Neutrophil (primary cell): ENCODE measurements around the gene KAT5.

ENCODE experiments used
- H3K27ac ChIP-seq: fragments of 200-600 bp; sonication (generic); 2 replicates; pipeline ENCODE4 v1.5.1; 2016; ENCODE audit warnings: mild to moderate bottlenecking, moderate library complexity
- H3K27me3 ChIP-seq: fragments of 200-600 bp; sonication (generic); 2 replicates; pipeline ENCODE4 v1.6.0; 2016; ENCODE audit warnings: mild to moderate bottlenecking
- H3K36me3 ChIP-seq: fragments of 200-600 bp; sonication (generic); 2 replicates; pipeline ENCODE4 v1.5.1; 2017
- H3K4me1 ChIP-seq, 2 experiments: fragments of 200-600 bp in 1 of 2; sonication (generic) in 1 of 2; 1 replicate in 1 of 2; 2 replicates in 1 of 2; pipeline versions ENCODE4 v1.5.1 to v1.6.1; 2013 to 2016; ENCODE audit warnings: low read depth in 1 of 2, low read length in 1 of 2, mild to moderate bottlenecking in 1 of 2, moderate library complexity in 1 of 2; ENCODE audit not compliant: control insufficient read depth in 1 of 2, insufficient read depth in 1 of 2
- H3K4me3 ChIP-seq, 2 experiments: fragments of 200-600 bp in 1 of 2; sonication (generic) in 1 of 2; 1 replicate in 1 of 2; 2 replicates in 1 of 2; pipeline ENCODE4 v1.5.1; 2013 to 2016; ENCODE audit warnings: low read depth in 1 of 2, low read length in 1 of 2, mild to moderate bottlenecking in 1 of 2, moderate library complexity in 1 of 2
- H3K9me3 ChIP-seq: fragments of 200-600 bp; sonication (generic); 2 replicates; pipeline ENCODE4 v1.5.1; 2016
- CTCF ChIP-seq: fragments of 200-600 bp; sonication (generic); IDR thresholded peaks from 2 replicates; pipeline ENCODE4 v1.5.1; 2016; ENCODE audit warnings: antibody characterized with exemption

Gene KAT5

GRCh38 chr11:65696802-65697552 is 15.1 kb upstream of the KAT5 start:
- Histone ChIP-seq H3K27ac (no peak overlapping the region), H3K4me3 (no peak overlapping the region), H3K9me3 (no peaks in the 10 kb centered on the region), H3K27me3 (no peaks in the 10 kb centered on the region), H3K4me1 (no peaks in the 10 kb centered on the region), H3K36me3 (no peaks in the 10 kb centered on the region)
- TF ChIP-seq CTCF = no peak

GRCh38 chr11:65698205-65698604 is 13.8 kb upstream of the KAT5 start:
- H3K27ac ChIP-seq = no peak overlapping the region
- no peak for TF ChIP-seq CTCF
- no peaks in the 10 kb centered on the region for H3K9me3 ChIP-seq
- H3K4me1 ChIP-seq = no peaks in the 10 kb centered on the region
- H3K4me3 ChIP-seq = no peak overlapping the region
- no peaks in the 10 kb centered on the region for H3K27me3 ChIP-seq
- H3K36me3 ChIP-seq = no peaks in the 10 kb centered on the region

GRCh38 chr11:65699306-65699705 is 12.7 kb upstream of the KAT5 start:
- no peak for TF ChIP-seq CTCF
- H3K36me3 ChIP-seq = no peaks in the 10 kb centered on the region
- no peak overlapping the region for H3K4me3 ChIP-seq
- H3K27ac ChIP-seq = no peak overlapping the region
- H3K9me3 ChIP-seq = no peaks in the 10 kb centered on the region
- no peaks in the 10 kb centered on the region for H3K27me3 ChIP-seq
- H3K4me1 ChIP-seq = no peaks in the 10 kb centered on the region

GRCh38 chr11:65700399-65700798 is 11.7 kb upstream of the KAT5 start:
- Histone ChIP-seq H3K4me3 (no peak overlapping the region), H3K4me1 (no peaks in the 10 kb centered on the region), H3K9me3 (no peaks in the 10 kb centered on the region), H3K27me3 (no peaks in the 10 kb centered on the region), H3K27ac (no peak overlapping the region), H3K36me3 (no peaks in the 10 kb centered on the region)
- TF ChIP-seq CTCF = no peak

- H3K4me3 ChIP-seq = no peak overlapping the region
- H3K9me3 ChIP-seq = no peaks in the 10 kb centered on the region
- H3K4me1 ChIP-seq = peaks cover 3 to 5% of the 10 kb centered on the region in 2 experiments
- H3K27me3 ChIP-seq = no peaks in the 10 kb centered on the region
- H3K27ac ChIP-seq = no peak overlapping the region
- no peaks in the 10 kb centered on the region for H3K36me3 ChIP-seq
- no peak for TF ChIP-seq CTCF
These were observed 10.4 kb upstream of the KAT5 start for GRCh38 chr11:65701686-65702085.
